ENCODE data around the gene CFAP46. TPM values are rescaled to one million over a fixed set of nuclear protein-coding genes. Genes with fewer than 3 reads are reported as not detected.
A peak's percentile ranks its signal among the peaks of the same experiment; 100 is the strongest.

Gene CFAP46
- polyA plus RNA-seq, 3 donors, result 0.07 TPM; not detected in 2

DNA sequence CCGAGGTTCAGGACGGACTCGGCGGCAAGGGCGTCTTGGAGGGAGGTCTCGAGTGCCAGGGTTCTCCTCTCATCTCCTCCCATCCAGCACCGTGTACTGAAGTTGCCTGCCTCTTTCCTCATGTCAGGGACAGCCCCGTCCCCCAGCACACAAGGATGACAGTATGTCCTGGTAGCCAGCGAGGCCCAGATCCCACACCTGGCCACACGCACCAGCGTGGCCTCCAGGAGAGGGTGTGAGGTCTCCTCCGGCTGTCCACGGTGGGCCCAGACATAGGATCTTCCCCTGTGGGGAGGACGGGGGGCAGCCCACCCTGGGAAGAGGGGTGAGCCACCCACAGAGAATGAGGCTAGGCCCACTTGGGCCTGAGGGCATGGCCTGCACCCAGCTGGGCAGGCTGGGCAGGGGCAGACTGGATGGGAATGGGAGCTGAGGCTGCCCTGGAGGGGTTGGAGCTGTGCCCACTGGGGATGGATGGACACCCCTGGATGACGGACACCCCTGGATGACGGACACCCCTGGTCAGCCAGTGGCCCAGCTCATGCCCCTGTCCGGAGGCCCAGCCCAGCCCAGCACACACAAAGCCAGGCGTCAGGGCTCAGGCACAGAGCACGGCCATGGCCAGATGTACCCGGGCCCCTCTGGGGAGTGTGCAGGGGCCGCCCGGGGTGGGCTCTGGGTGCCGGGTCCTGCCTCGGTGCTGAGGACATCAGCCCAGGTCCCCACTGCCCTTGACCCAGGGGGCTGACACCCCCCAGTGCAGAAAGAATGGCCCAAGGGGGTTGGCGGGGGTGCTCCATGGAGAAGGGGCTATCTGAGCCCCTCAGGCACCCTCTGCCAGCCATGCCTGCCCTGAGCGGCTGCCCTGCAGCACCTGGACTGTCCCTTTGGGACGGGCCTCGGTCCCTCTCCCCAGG is 30.9 kb upstream of the CFAP46 start:
- TF ChIP-seq, protein P1, sequence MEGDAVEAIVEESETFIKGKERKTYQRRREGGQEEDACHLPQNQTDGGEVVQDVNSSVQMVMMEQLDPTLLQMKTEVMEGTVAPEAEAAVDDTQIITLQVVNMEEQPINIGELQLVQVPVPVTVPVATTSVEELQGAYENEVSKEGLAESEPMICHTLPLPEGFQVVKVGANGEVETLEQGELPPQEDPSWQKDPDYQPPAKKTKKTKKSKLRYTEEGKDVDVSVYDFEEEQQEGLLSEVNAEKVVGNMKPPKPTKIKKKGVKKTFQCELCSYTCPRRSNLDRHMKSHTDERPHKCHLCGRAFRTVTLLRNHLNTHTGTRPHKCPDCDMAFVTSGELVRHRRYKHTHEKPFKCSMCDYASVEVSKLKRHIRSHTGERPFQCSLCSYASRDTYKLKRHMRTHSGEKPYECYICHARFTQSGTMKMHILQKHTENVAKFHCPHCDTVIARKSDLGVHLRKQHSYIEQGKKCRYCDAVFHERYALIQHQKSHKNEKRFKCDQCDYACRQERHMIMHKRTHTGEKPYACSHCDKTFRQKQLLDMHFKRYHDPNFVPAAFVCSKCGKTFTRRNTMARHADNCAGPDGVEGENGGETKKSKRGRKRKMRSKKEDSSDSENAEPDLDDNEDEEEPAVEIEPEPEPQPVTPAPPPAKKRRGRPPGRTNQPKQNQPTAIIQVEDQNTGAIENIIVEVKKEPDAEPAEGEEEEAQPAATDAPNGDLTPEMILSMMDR (IDR thresholded peaks at IDR 0.05), result no peak
- peaks cover 0 to 12% of the 10 kb centered on the region in 2 donors for H3K27me3 ChIP-seq (ENCODE audit: control insufficient read depth in 2 of 2, insufficient read depth in 2 of 2, low read length in 2 of 2)

DNA sequence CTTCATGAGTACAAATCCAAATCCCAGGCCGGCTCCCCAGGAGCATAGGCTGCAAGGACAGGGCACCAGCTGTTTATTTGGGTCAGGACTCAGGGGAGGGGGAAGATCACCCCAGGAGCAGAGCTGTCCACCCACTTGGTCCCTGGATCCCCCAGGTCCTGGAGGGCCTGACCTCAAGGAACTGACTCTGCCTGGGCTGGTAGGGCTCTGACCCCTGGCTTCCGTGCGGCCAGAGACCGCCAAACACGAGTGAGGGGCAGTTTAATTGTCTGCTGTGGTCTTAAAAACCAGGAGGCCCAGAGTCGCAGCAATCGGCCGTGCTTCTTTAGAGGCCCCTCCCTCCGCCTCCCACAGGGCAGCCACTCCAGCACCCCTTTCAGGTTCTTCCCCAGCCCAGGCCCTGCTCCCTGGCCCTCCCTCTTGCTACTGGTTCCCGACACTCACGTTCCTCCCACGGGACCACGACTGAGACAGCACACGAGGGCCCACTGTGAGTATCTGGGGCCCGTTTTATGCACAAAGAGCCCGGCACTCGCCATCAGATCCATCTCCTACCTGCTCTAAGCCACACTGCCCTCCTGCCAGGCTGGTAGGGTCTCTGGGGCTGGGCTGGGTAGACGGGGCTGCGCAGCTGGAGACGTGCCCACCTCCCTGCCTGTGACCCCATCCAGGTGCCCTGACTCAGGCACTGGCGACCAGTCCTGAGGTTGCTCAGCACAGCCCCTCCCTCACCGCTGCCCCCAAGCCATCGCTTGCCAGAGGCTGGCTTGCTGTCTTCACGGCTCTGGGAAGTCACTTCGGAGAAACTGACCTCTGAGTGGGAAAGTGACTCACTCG is 30.0 kb upstream of the CFAP46 start:
- no peak for DNase-seq
- H3K4me3 Mint-ChIP-seq, result no peak overlapping the region
- peaks cover 5 to 41% (median 11%) of the 10 kb centered on the region in 3 donors for H3K27me3 Mint-ChIP-seq (ENCODE audit: low read depth in 3 of 3)
- Histone ChIP-seq H3K27ac (ENCODE audit: low read depth in 1 of 2, low read length in 2 of 2) (no peak overlapping the region), H3K4me3 (replicated peaks in 1 of 3; ENCODE audit: low read depth in 2 of 3, low read length in 3 of 3) (no peak overlapping the region), H3K4me2 (replicated peaks; ENCODE audit: extremely low read depth, low read length, poor library complexity, severe bottlenecking) (no peak overlapping the region), H3K9ac (ENCODE audit: insufficient read depth, low read length, poor library complexity, severe bottlenecking) (no peak overlapping the region), H2AFZ (ENCODE audit: insufficient read depth, low read depth, low read length, poor library complexity, severe bottlenecking) (no peak overlapping the region), H3K4me1 (ENCODE audit: control insufficient read depth in 1 of 2, insufficient read depth in 2 of 2, low read length in 2 of 2) (peaks cover 5 to 6% of the 10 kb centered on the region in 2 donors), H4K20me1 (ENCODE audit: insufficient read depth, low read length) (no peaks in the 10 kb centered on the region), H3K79me2 (ENCODE audit: insufficient read depth, low read length) (no peaks in the 10 kb centered on the region), H3K9me3 (replicated peaks in 1 of 2; ENCODE audit: control insufficient read depth in 1 of 2, insufficient read depth in 1 of 2, low read length in 2 of 2) (no peaks in the 10 kb centered on the region), H3K27me3 (ENCODE audit: control insufficient read depth in 2 of 2, insufficient read depth in 2 of 2, low read length in 2 of 2) (peaks cover 0 to 12% of the 10 kb centered on the region in 2 donors), H3K36me3 (replicated peaks in 1 of 2; ENCODE audit: control insufficient read depth in 1 of 2, insufficient read depth in 2 of 2, low read length in 2 of 2) (no peaks in the 10 kb centered on the region)
- H3K36me3 Mint-ChIP-seq, result no peaks in the 10 kb centered on the region
- TF ChIP-seq, protein P1 (IDR thresholded peaks at IDR 0.05), result no peak
- WGBS (ENCODE audit: insufficient coverage), result 90% methylated on average over 18 of the region's 26 CpGs
- peak overlapping the region in 3 of 7 donors; percentile 6 to 13 (median 7) for H3K27ac Mint-ChIP-seq
- intact Hi-C loops (cut with micrococcal nuclease), result no loop called here
- H3K9me3 Mint-ChIP-seq, result peaks cover 0 to 5% (median 2%) of the 10 kb centered on the region in 7 donors
- H3K4me1 Mint-ChIP-seq, result peaks cover 7% of the 10 kb centered on the region

More for the DNA sequence above, 30.9 kb upstream of the CFAP46 start:
- no peak for DNase-seq
- intact Hi-C loops (cut with micrococcal nuclease), result no loop called here
- Histone ChIP-seq H3K9me3 (replicated peaks in 1 of 2; ENCODE audit: control insufficient read depth in 1 of 2, insufficient read depth in 1 of 2, low read length in 2 of 2) (no peaks in the 10 kb centered on the region), H3K4me3 (replicated peaks in 1 of 3; ENCODE audit: low read depth in 2 of 3, low read length in 3 of 3) (no peak overlapping the region), H2AFZ (ENCODE audit: insufficient read depth, low read depth, low read length, poor library complexity, severe bottlenecking) (no peak overlapping the region), H3K79me2 (ENCODE audit: insufficient read depth, low read length) (no peaks in the 10 kb centered on the region), H3K4me2 (replicated peaks; ENCODE audit: extremely low read depth, low read length, poor library complexity, severe bottlenecking) (no peak overlapping the region), H3K9ac (ENCODE audit: insufficient read depth, low read length, poor library complexity, severe bottlenecking) (no peak overlapping the region), H4K20me1 (ENCODE audit: insufficient read depth, low read length) (no peaks in the 10 kb centered on the region), H3K27ac (ENCODE audit: low read depth in 1 of 2, low read length in 2 of 2) (no peak overlapping the region), H3K36me3 (replicated peaks in 1 of 2; ENCODE audit: control insufficient read depth in 1 of 2, insufficient read depth in 2 of 2, low read length in 2 of 2) (no peaks in the 10 kb centered on the region), H3K4me1 (ENCODE audit: control insufficient read depth in 1 of 2, insufficient read depth in 2 of 2, low read length in 2 of 2) (no peaks in the 10 kb centered on the region)
- 94% methylated on average over 28 of the region's 28 CpGs for WGBS (ENCODE audit: insufficient coverage)
- H3K27ac Mint-ChIP-seq, result peak overlapping the region in 2 of 7 donors; percentile 6 to 7
- no peaks in the 10 kb centered on the region for H3K4me1 Mint-ChIP-seq
- peaks cover 5 to 40% (median 11%) of the 10 kb centered on the region in 3 donors for H3K27me3 Mint-ChIP-seq (ENCODE audit: low read depth in 3 of 3)
- H3K4me3 Mint-ChIP-seq, result no peak overlapping the region
- no peaks in the 10 kb centered on the region for H3K36me3 Mint-ChIP-seq
- peaks cover 0 to 5% (median 0%) of the 10 kb centered on the region in 7 donors for H3K9me3 Mint-ChIP-seq

Measured in CD14-positive monocyte (primary cell).